ENCODE data around the gene DENND4C. TPM values are rescaled to one million over a fixed set of nuclear protein-coding genes. Genes with fewer than 3 reads are reported as not detected.

Gene DENND4C
- total RNA-seq, 2 experiments from 2014 or later, result 18.8 to 28.6 TPM

DNA sequence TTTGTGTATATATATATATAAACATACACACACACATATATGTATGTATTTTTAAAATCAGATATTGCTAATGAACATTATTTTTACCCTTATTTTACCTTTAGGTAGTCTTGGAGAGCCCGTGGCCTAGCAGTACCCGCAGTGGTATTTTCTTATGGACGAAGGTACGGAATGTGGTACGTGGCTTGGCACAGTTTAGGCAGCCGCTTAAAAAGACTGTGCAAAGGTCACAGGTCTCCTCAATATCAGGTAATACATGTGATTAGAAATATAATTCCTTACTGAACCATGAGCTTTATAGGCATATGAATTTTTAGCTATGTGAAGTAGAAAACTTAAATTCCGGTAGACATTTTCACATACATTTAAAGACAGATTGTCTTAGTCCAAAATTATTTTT is 105.7 kb downstream of the DENND4C start:
- intact Hi-C loops (cut with micrococcal nuclease; ENCODE audit: unreplicated experiment), result no loop called here
- CTCF ChIA-PET (ENCODE audit: unreplicated experiment), result no interaction called here

DNA sequence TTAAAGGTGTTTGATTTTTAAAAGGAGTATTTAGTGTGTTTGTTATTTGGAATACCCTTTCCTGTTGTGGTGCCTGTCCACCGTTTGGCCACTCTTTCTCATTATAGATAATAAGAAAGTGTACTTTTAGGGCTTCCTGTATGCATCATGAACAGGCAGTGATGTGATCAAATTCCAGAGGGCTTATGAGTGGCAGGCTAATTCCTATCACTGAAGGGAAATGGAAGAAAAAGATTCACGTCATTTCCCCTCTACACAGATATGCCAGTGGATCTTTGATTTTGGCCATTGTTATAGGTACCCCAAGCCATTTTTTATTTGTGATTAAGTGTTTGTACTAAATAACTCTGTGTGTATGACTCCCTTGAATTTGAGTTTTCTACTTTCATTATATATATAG is 112.5 kb downstream of the DENND4C start:
- intact Hi-C loops (cut with micrococcal nuclease; ENCODE audit: unreplicated experiment), result no loop called here
- Histone ChIP-seq H3K9me3 (ENCODE audit: low read length) (no peaks in the 10 kb centered on the region), H3K4me2 (ENCODE audit: low read length) (no peak overlapping the region), H4K20me1 (ENCODE audit: insufficient read depth, low read length) (no peaks in the 10 kb centered on the region), H3K79me2 (ENCODE audit: insufficient read depth, low read depth, low read length) (no peaks in the 10 kb centered on the region), H3K27ac (ENCODE audit: low read depth, low read length, poor library complexity, severe bottlenecking) (no peak overlapping the region), H3K4me3 (ENCODE audit: low read depth, low read length, poor library complexity, severe bottlenecking) (no peak overlapping the region), H3K4me1 (ENCODE audit: insufficient read depth, low read length, poor library complexity, severe bottlenecking) (no peaks in the 10 kb centered on the region), H3K9me2 (ENCODE audit: insufficient read depth, low read length) (no peaks in the 10 kb centered on the region), H3K36me3 (ENCODE audit: insufficient read depth, low read length) (peaks cover 15% of the 10 kb centered on the region; the same call in 1 of the 2 replicates), H2AFZ (ENCODE audit: low read length) (no peak overlapping the region)
- POLR2A ChIA-PET, result no interaction called here
- TF ChIP-seq, protein P1, sequence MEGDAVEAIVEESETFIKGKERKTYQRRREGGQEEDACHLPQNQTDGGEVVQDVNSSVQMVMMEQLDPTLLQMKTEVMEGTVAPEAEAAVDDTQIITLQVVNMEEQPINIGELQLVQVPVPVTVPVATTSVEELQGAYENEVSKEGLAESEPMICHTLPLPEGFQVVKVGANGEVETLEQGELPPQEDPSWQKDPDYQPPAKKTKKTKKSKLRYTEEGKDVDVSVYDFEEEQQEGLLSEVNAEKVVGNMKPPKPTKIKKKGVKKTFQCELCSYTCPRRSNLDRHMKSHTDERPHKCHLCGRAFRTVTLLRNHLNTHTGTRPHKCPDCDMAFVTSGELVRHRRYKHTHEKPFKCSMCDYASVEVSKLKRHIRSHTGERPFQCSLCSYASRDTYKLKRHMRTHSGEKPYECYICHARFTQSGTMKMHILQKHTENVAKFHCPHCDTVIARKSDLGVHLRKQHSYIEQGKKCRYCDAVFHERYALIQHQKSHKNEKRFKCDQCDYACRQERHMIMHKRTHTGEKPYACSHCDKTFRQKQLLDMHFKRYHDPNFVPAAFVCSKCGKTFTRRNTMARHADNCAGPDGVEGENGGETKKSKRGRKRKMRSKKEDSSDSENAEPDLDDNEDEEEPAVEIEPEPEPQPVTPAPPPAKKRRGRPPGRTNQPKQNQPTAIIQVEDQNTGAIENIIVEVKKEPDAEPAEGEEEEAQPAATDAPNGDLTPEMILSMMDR (conservative IDR thresholded peaks at IDR 0.05; ENCODE audit: low read length), result no peak
- TF ChIP-seq EZH2phosphoT487 (IDR thresholded peaks at IDR 0.05; ENCODE audit: borderline replicate concordance, low read depth, low read length), result no peak
- CTCF ChIA-PET (ENCODE audit: unreplicated experiment), result no interaction called here
- DNase-seq (ENCODE audit: low spot score), result no peak
- BruUV-seq (replicated peaks), result no TSS peak

More for the DNA sequence above, 105.7 kb downstream of the DENND4C start:
- Histone ChIP-seq H3K4me1 (ENCODE audit: insufficient read depth, low read length, poor library complexity, severe bottlenecking) (no peaks in the 10 kb centered on the region), H3K9me2 (ENCODE audit: insufficient read depth, low read length) (no peaks in the 10 kb centered on the region), H3K9me3 (ENCODE audit: low read length) (no peaks in the 10 kb centered on the region), H2AFZ (ENCODE audit: low read length) (no peak overlapping the region), H3K4me2 (ENCODE audit: low read length) (no peak overlapping the region), H3K36me3 (ENCODE audit: insufficient read depth, low read length) (peaks cover 15% of the 10 kb centered on the region; the same call in 1 of the 2 replicates), H3K27ac (ENCODE audit: low read depth, low read length, poor library complexity, severe bottlenecking) (no peak overlapping the region), H3K4me3 (ENCODE audit: low read depth, low read length, poor library complexity, severe bottlenecking) (no peak overlapping the region), H4K20me1 (ENCODE audit: insufficient read depth, low read length) (no peaks in the 10 kb centered on the region), H3K79me2 (ENCODE audit: insufficient read depth, low read depth, low read length) (no peaks in the 10 kb centered on the region)
- POLR2A ChIA-PET, result interaction anchor here (0.9 kb wide), 1 partner anchor 25 kb away, joined by 3 read pairs; no protein-coding TSS in a partner anchor
- no peak for DNase-seq (ENCODE audit: low spot score)
- BruUV-seq (replicated peaks), result no TSS peak
- TF ChIP-seq, protein P1 (conservative IDR thresholded peaks at IDR 0.05; ENCODE audit: low read length), result no peak
- no peak for TF ChIP-seq EZH2phosphoT487 (IDR thresholded peaks at IDR 0.05; ENCODE audit: borderline replicate concordance, low read depth, low read length)

DNA sequence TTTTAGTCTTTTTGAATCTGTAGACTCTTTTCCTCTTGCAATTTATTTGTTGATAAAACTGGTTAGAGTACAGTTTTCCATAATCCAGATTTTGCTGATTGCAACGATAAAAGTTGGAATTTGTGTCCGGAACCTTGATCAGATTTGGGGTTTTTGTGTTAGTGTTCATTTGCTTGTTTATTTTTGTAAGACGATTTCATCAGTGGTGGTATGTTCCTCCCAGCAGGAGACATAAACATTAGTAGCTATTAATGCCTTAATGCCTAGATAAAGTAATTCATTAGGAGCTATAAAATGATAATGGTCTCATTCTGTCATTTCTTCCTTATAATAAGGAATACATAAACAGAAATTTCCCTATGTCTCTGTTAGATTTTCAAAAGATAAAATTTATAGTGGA is 128.2 kb downstream of the DENND4C start:
- no peaks in the 10 kb centered on the region for H3K79me2 ChIP-seq (ENCODE audit: insufficient read depth, low read depth, low read length)
- DNase-seq (ENCODE audit: low spot score), result no peak
- peaks cover 51% of the 10 kb centered on the region for H3K36me3 ChIP-seq (ENCODE audit: insufficient read depth, low read length)
- no peaks in the 10 kb centered on the region for H3K9me2 ChIP-seq (ENCODE audit: insufficient read depth, low read length)
- H3K4me1 ChIP-seq (ENCODE audit: insufficient read depth, low read length, poor library complexity, severe bottlenecking), result no peaks in the 10 kb centered on the region
- H3K27ac ChIP-seq (ENCODE audit: low read depth, low read length, poor library complexity, severe bottlenecking), result no peak overlapping the region
- H3K4me3 ChIP-seq (ENCODE audit: low read depth, low read length, poor library complexity, severe bottlenecking), result no peak overlapping the region
- no peaks in the 10 kb centered on the region for H4K20me1 ChIP-seq (ENCODE audit: insufficient read depth, low read length)
- POLR2A ChIA-PET, result interaction anchor here (1.0 to 1.4 kb wide), 2 partner anchors 11 to 17 kb away, joined by 3 to 4 read pairs; no protein-coding TSS in a partner anchor
- BruUV-seq (replicated peaks), result no TSS peak
- no peak overlapping the region for H2AFZ ChIP-seq (ENCODE audit: low read length)
- H3K9me3 ChIP-seq (ENCODE audit: low read length), result no peaks in the 10 kb centered on the region
- intact Hi-C loops (cut with micrococcal nuclease; ENCODE audit: unreplicated experiment), result no loop called here
- TF ChIP-seq EZH2phosphoT487 (IDR thresholded peaks at IDR 0.05; ENCODE audit: borderline replicate concordance, low read depth, low read length), result no peak
- TF ChIP-seq, protein P1 (conservative IDR thresholded peaks at IDR 0.05; ENCODE audit: low read length), result no peak
- CTCF ChIA-PET (ENCODE audit: unreplicated experiment), result no interaction called here
- H3K4me2 ChIP-seq (ENCODE audit: low read length), result no peak overlapping the region
